HG03565 (cell line): ENCODE measurements around the gene C10orf105.

Experiments
- ATAC-seq: cut with Tn5 transposase; IDR thresholded peaks from one replicate; pipeline ENCODE4 v1.9.1; 2021; ENCODE audit warnings: mild to moderate bottlenecking, moderate library complexity; ENCODE audit not compliant: unreplicated experiment

Gene C10orf105

GRCh38 chr10:71679425-71679824, 40.2 kb downstream of the C10orf105 start:
- ATAC-seq = no peak

GRCh38 chr10:71678057-71678805, 41.3 kb downstream of the C10orf105 start:
- no peak for ATAC-seq

GRCh38 chr10:71677261-71677660, 42.3 kb downstream of the C10orf105 start:
- no peak for ATAC-seq

GRCh38 chr10:71675295-71675970, 44.1 kb downstream of the C10orf105 start:
- no peak for ATAC-seq

GRCh38 chr10:71671994-71672946, 47.3 kb downstream of the C10orf105 start:
- no peak for ATAC-seq

- no peak for ATAC-seq
These were observed 52.2 kb downstream of the C10orf105 start for GRCh38 chr10:71667387-71667752.

- ATAC-seq = no peak
These were observed 52.8 kb downstream of the C10orf105 start for GRCh38 chr10:71666639-71667386.

- ATAC-seq = no peak
These were observed 54.1 kb downstream of the C10orf105 start for GRCh38 chr10:71665456-71665855.

- ATAC-seq = no peak
These were observed 55.0 kb downstream of the C10orf105 start for GRCh38 chr10:71664585-71664984.

- ATAC-seq = no peak
These were observed 56.3 kb downstream of the C10orf105 start for GRCh38 chr10:71663311-71663710.

- ATAC-seq = no peak
These were observed 57.7 kb downstream of the C10orf105 start for GRCh38 chr10:71661779-71662336.
